ENCODE measurements around the gene ITGA1.

DNA sequence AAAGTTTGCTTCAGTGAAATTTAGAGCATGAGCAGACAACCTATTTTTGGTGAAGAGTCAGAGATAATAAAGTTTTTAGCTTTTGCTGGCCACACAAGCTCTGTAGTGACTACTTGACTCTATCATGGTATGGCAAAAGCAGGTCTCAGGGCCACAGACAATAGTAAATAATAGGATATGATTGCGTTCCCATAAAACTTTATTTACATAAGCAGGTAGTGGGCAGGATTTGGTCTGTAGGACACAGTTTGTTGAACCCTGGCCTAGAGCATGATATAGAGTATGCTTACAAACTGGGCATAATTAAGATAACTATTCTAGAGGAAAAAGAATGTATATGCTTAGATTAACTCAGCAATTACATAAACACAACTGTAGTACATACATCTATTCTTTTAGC is 30.1 kb downstream of the ITGA1 start:
- TF ChIP-seq, protein P1, sequence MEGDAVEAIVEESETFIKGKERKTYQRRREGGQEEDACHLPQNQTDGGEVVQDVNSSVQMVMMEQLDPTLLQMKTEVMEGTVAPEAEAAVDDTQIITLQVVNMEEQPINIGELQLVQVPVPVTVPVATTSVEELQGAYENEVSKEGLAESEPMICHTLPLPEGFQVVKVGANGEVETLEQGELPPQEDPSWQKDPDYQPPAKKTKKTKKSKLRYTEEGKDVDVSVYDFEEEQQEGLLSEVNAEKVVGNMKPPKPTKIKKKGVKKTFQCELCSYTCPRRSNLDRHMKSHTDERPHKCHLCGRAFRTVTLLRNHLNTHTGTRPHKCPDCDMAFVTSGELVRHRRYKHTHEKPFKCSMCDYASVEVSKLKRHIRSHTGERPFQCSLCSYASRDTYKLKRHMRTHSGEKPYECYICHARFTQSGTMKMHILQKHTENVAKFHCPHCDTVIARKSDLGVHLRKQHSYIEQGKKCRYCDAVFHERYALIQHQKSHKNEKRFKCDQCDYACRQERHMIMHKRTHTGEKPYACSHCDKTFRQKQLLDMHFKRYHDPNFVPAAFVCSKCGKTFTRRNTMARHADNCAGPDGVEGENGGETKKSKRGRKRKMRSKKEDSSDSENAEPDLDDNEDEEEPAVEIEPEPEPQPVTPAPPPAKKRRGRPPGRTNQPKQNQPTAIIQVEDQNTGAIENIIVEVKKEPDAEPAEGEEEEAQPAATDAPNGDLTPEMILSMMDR (IDR thresholded peaks at IDR 0.05; ENCODE audit: low read depth, low read length), result no peak
- no peak for TF ChIP-seq EZH2phosphoT487 (IDR thresholded peaks at IDR 0.05; ENCODE audit: low read depth)
